ENCODE measurements around the gene MORN3.

Gene MORN3

GRCh38 chr12:121602766-121603165, 66.7 kb downstream of the MORN3 start:
- DNase-seq (ENCODE audit: low read depth), result no peak

GRCh38 chr12:121600702-121601336, 68.6 kb downstream of the MORN3 start:
- DNase-seq (ENCODE audit: low read depth), result no peak

Data from HS-5 (cell line).